ENCODE data around the gene ITPR3.
A peak's percentile ranks its signal among the peaks of the same experiment; 100 is the strongest.

The ITPR3 gene

GRCh38 chr6:33740794-33741193 is 119.7 kb downstream of the ITPR3 start:
- DNase-seq: no peak

DNA sequence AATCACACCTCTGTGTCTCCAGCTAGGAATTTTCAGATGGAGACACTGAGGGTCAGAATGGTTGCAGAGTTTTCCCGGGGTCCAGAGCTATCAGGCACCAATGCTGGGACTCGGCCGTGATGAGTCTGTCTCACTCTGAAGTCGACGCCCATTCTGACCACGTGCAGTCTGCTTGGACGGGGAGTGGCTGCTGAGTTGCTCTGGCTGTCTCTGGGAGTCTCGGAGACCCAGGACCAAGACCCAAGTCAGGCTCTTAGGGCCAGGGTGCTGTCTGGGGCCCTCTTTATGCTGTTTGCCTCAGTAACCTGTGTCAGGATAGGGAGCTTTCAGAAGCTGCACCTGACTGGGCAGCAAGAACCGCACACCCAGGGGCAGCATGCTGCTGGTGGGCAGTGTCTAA is 121.0 kb downstream of the ITPR3 start:
- no peak for DNase-seq

DNA sequence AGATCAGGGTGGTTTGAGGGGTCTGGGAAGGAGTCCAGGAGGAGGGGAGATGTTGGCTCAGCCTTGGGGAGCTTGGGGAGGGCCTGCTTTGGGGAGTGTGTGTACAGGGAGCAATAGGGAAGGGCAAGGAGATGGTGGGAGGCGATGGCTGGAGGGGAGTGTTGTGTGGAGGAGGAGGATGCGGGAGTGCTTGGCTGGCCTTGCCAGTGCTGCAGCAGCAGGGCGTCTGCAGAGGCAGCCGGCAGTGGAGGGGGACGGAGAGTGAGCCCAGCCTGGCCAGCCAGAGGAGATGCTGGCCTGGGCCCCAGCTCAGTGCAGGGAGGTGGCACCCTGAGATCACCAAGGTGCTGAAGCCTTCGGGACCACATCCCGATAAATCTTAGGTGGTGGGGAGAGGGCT is 121.7 kb downstream of the ITPR3 start:
- no peak for DNase-seq

GRCh38 chr6:33744001-33744848 is 123.1 kb downstream of the ITPR3 start:
- peak; percentile 81 for DNase-seq

DNA sequence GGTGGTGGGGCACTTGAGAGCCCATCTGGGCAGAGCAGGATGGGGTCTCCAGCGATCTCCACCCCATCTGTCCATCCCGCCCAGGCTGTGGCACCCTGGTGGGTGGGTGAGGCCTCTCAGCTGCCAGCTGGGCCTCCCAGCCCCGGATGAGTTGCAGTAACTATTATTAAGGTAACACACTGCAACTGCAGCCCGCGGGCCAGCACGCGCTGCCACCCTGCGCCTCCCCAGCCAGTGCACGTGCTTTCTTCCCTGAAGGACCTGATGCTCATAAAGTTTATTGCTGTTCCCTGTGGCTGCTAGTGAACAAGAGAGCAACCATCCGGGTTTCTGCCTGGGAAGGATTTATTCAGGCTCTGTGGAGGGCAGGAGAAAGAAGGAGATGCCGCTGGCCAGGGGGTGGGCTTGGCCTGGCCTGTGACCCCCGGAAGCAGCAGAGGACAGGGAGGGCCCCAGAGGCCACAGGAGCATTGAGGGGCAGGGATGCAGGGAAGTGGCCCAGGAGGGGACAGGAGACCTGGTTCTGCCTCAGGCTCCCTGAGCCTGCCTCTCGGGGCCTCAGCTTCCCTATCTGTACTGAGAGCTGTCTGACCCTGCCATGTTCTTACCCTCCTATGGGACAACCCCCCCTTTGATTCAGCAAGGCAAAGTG is 123.9 kb downstream of the ITPR3 start:
- DNase-seq: no peak

DNA sequence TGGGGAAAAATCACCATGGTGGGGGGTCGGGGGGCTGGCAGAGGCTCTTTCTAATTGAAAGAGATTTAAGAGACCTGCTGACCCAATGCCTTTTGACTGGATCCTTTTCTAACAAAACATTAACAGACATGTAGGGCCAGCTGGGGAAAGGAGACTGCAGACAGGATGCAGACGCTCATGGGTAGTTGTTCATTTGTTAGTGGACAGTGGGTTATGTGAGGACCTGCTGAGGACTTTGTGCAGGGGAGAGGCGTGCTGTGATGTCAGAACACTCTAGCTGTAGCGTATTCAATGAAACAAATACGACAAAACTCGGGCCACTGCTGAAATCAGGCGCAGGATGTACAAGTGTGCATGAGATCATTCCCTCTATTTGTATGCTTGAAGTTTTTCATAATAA is 124.4 kb downstream of the ITPR3 start:
- no peak for DNase-seq
